OCI-LY3 (cell line): ENCODE measurements around the gene KDM7A.

Experiments used
- CTCF ChIP-seq: fragments of 200-600, 300-600 bp; sonication (generic); IDR thresholded peaks from 2 replicates; pipeline ENCODE4 v1.5.1; 2014; ENCODE audit warnings: antibody characterized with exemption, low read length, low read depth
- EZH2phosphoT487 ChIP-seq: fragments of 200-600 bp; shearing (Covaris generic); IDR thresholded peaks from 2 replicates; pipeline ENCODE4 v1.6.1; 2018; ENCODE audit warnings: antibody characterized with exemption, mixed run types, low read depth

GRCh38 chr7:140197218-140197890 lies 20.6 kb upstream of the KDM7A start:
- TF ChIP-seq CTCF (no peak), EZH2phosphoT487 (no peak)
